HEK293 (cell line): ENCODE measurements around the gene RNF4.

Experiments used
- CTCF ChIA-PET: fragments of 350-600 bp; formaldehyde crosslinking; extraction: SDS; loops from one replicate; lab custom pipeline; 2021; ENCODE audit warnings: antibody characterized with exemption; lab: Yijun Ruan, JAX
- POLR2A ChIA-PET: fragments of 300-600 bp; formaldehyde crosslinking; extraction: SDS; loops from one replicate; lab custom pipeline; 2020; ENCODE audit warnings: antibody characterized with exemption, inconsistent platforms; lab: Yijun Ruan, JAX
- H3K27ac ChIP-seq: fragments of 200-500 bp; sonication (Bioruptor generic); 2 replicates; pipeline ENCODE4 v1.5.1; 2014; ENCODE audit warnings: low read depth, low read length, control low read depth, inconsistent platforms; ENCODE audit errors: extremely low read depth
- H3K36me3 ChIP-seq, 2 experiments: fragments of 200-500 bp in 1 of 2; sonication (Bioruptor generic) in 1 of 2; 1 replicate in 1 of 2; 2 replicates in 1 of 2; pipeline ENCODE4 v1.5.1; 2014 to 2017; ENCODE audit warnings: inconsistent platforms in 2 of 2, low read length in 2 of 2; ENCODE audit not compliant: control insufficient read depth in 2 of 2, insufficient read depth in 1 of 2
- H3K4me1 ChIP-seq: fragments of 200-500 bp; sonication (Bioruptor generic); 2 replicates; pipeline ENCODE4 v1.5.1; 2014; ENCODE audit warnings: mild to moderate bottlenecking, low read length, inconsistent platforms; ENCODE audit not compliant: control insufficient read depth, insufficient read depth
- H3K4me3 ChIP-seq: 2 replicates; pipeline ENCODE4 v1.5.1; 2011; ENCODE audit warnings: low read depth, mild to moderate bottlenecking, control low read depth, low read length, moderate library complexity
- H3K9me3 ChIP-seq: fragments of 200-500 bp; sonication (Bioruptor generic); 2 replicates; pipeline ENCODE4 v1.5.1; 2014; ENCODE audit warnings: low read depth, low read length, inconsistent platforms; ENCODE audit not compliant: control insufficient read depth, insufficient read depth
- GLIS2 ChIP-seq: fragments of 450-650 bp; formaldehyde crosslinking; IDR thresholded peaks from 2 replicates; pipeline ENCODE4 v1.5.1; 2016; ENCODE audit warnings: missing biosample characterization, missing genetic modification characterization
- HOXC10 ChIP-seq: sonication (generic); formaldehyde crosslinking; IDR thresholded peaks from 2 replicates; pipeline ENCODE4 v1.8.1; 2023; ENCODE audit warnings: mild to moderate bottlenecking, missing genetic modification reagents
- KLF10 ChIP-seq: fragments of 450-650 bp; IDR thresholded peaks from 2 replicates; pipeline ENCODE4 v1.5.1; 2018; ENCODE audit warnings: missing biosample characterization, mild to moderate bottlenecking, missing genetic modification characterization
- OSR2 ChIP-seq: fragments of 450-650 bp; formaldehyde crosslinking; IDR thresholded peaks from 2 replicates; pipeline ENCODE4 v1.5.1; 2016; ENCODE audit warnings: missing biosample characterization, missing genetic modification characterization
- ZBTB17 ChIP-seq: fragments of 450-650 bp; formaldehyde crosslinking; IDR thresholded peaks from 2 replicates; pipeline ENCODE4 v1.5.1; 2016; ENCODE audit warnings: missing biosample characterization, missing genetic modification characterization
- ZBTB8A ChIP-seq: fragments of 450-650 bp; formaldehyde crosslinking; IDR thresholded peaks from 2 replicates; pipeline ENCODE4 v1.5.1; 2016; ENCODE audit warnings: missing biosample characterization, missing genetic modification characterization
- ZFP69B ChIP-seq: fragments of 450-650 bp; formaldehyde crosslinking; IDR thresholded peaks from 2 replicates; pipeline ENCODE4 v1.5.1; 2016; ENCODE audit warnings: missing biosample characterization, missing genetic modification characterization
- ZNF324 ChIP-seq: fragments of 450-650 bp; formaldehyde crosslinking; IDR thresholded peaks from 2 replicates; pipeline ENCODE4 v1.5.1; 2016; ENCODE audit warnings: missing biosample characterization, missing genetic modification characterization
- ZNF341 ChIP-seq: fragments of 450-650 bp; formaldehyde crosslinking; IDR thresholded peaks from 2 replicates; pipeline ENCODE4; 2016; ENCODE audit warnings: low read depth, missing biosample characterization, missing genetic modification characterization
- ZNF423 ChIP-seq: fragments of 450-650 bp; formaldehyde crosslinking; IDR thresholded peaks from 2 replicates; pipeline ENCODE4 v1.5.1; 2016; ENCODE audit warnings: missing biosample characterization, missing genetic modification characterization
- ZNF555 ChIP-seq: fragments of 450-650 bp; formaldehyde crosslinking; conservative IDR thresholded peaks from 2 replicates; pipeline ENCODE4 v1.5.1; 2017; ENCODE audit warnings: missing biosample characterization, mild to moderate bottlenecking, missing genetic modification characterization, inconsistent platforms
- ZNF558 ChIP-seq: fragments of 450-650 bp; formaldehyde crosslinking; IDR thresholded peaks from 2 replicates; pipeline ENCODE4 v1.5.1; 2016; ENCODE audit warnings: missing biosample characterization, missing genetic modification characterization
- ZNF791 ChIP-seq: fragments of 450-650 bp; formaldehyde crosslinking; IDR thresholded peaks from 2 replicates; pipeline ENCODE4 v1.5.1; 2016; ENCODE audit warnings: missing biosample characterization, missing genetic modification characterization
- ZSCAN30 ChIP-seq: fragments of 450-650 bp; IDR thresholded peaks from 2 replicates; pipeline ENCODE4 v1.5.1; 2018; ENCODE audit warnings: missing biosample characterization, mild to moderate bottlenecking, missing genetic modification characterization, moderate library complexity
- TF ChIP-seq, protein P1 (sequence below): fragments of 450-650 bp; formaldehyde crosslinking; IDR thresholded peaks from 2 replicates; pipeline ENCODE4 v1.5.1; 2016; ENCODE audit warnings: missing biosample characterization, missing genetic modification characterization
- TF ChIP-seq, protein P2 (sequence below): fragments of 450-650 bp; formaldehyde crosslinking; IDR thresholded peaks from 2 replicates; pipeline ENCODE4 v1.5.1; 2016; ENCODE audit warnings: missing biosample characterization, missing genetic modification characterization, low read depth
- TF ChIP-seq, protein P3 (sequence below): fragments of 450-650 bp; formaldehyde crosslinking; IDR thresholded peaks from 2 replicates; pipeline ENCODE4 v1.5.1; 2016; ENCODE audit warnings: missing biosample characterization, missing genetic modification characterization
- TF ChIP-seq, protein P4 (sequence below): fragments of 450-650 bp; formaldehyde crosslinking; IDR thresholded peaks from 2 replicates; pipeline ENCODE4 v1.5.1; 2016; ENCODE audit warnings: missing biosample characterization, missing genetic modification characterization
- TF ChIP-seq, protein P5 (sequence below): fragments of 450-650 bp; formaldehyde crosslinking; IDR thresholded peaks from 2 replicates; pipeline ENCODE4 v1.5.1; 2016; ENCODE audit warnings: missing biosample characterization, missing genetic modification characterization
- TF ChIP-seq, protein P6 (sequence below): fragments of 450-650 bp; formaldehyde crosslinking; IDR thresholded peaks from 2 replicates; pipeline ENCODE4 v1.5.1; 2016; ENCODE audit warnings: missing biosample characterization, missing genetic modification characterization
- TF ChIP-seq, protein P7 (sequence below): fragments of 450-650 bp; formaldehyde crosslinking; optimal IDR thresholded peaks from 2 replicates; pipeline ENCODE3; 2016; ENCODE audit warnings: missing biosample characterization, mild to moderate bottlenecking, missing genetic modification characterization
- TF ChIP-seq, protein P8 (sequence below): fragments of 450-650 bp; formaldehyde crosslinking; IDR thresholded peaks from 2 replicates; pipeline ENCODE4 v1.5.1; 2016; ENCODE audit warnings: missing biosample characterization, missing genetic modification characterization

The RNF4 gene

DNA sequence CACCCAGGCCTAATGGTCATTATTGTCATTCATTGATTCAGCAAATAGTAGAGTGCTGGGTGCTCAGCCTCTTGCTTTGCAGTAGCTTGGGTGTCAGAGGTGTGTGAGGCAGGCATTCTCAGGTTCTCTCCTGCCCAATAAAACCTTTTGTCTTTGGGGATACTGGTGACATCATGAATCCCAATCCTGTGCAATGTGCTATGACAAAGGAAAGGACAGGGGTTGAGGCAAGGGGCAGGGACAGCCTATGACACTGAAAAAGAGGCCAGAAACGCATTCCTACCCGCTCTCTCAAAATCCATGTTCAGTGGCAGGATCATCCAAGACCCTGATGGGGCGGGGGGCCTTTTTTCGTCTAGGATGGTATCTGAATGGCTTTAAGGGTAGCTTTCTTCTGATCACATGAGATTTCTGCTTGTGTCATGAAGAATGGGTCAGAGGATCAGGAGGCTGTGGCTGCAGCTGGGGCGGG, 66.0 kb downstream of the RNF4 start:
- no peaks in the 10 kb centered on the region for H3K4me1 ChIP-seq
- H3K4me3 ChIP-seq: no peak overlapping the region
- H3K36me3 ChIP-seq: peaks cover 0 to 10% of the 10 kb centered on the region in 2 experiments; a peak in 2 of 3 replicates
- TF ChIP-seq, protein P1, sequence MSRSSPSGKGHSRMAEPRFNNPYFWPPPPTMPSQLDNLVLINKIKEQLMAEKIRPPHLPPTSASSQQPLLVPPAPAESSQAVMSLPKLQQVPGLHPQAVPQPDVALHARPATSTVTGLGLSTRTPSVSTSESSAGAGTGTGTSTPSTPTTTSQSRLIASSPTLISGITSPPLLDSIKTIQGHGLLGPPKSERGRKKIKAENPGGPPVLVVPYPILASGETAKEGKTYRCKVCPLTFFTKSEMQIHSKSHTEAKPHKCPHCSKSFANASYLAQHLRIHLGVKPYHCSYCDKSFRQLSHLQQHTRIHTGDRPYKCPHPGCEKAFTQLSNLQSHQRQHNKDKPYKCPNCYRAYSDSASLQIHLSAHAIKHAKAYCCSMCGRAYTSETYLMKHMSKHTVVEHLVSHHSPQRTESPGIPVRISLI: no peak
- no peak for TF ChIP-seq ZNF558 (tag by site-specific recombination)
- TF ChIP-seq, protein P2, sequence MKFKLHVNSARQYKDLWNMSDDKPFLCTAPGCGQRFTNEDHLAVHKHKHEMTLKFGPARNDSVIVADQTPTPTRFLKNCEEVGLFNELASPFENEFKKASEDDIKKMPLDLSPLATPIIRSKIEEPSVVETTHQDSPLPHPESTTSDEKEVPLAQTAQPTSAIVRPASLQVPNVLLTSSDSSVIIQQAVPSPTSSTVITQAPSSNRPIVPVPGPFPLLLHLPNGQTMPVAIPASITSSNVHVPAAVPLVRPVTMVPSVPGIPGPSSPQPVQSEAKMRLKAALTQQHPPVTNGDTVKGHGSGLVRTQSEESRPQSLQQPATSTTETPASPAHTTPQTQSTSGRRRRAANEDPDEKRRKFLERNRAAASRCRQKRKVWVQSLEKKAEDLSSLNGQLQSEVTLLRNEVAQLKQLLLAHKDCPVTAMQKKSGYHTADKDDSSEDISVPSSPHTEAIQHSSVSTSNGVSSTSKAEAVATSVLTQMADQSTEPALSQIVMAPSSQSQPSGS: 0 out of 2 replicates have a peak, but pooled peaks have one; percentile 40
- TF ChIP-seq, protein P3, sequence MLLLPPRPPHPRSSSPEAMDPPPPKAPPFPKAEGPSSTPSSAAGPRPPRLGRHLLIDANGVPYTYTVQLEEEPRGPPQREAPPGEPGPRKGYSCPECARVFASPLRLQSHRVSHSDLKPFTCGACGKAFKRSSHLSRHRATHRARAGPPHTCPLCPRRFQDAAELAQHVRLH (tag by site-specific recombination): no peak
- no peak for TF ChIP-seq OSR2 (tag by site-specific recombination)
- TF ChIP-seq, protein P4, sequence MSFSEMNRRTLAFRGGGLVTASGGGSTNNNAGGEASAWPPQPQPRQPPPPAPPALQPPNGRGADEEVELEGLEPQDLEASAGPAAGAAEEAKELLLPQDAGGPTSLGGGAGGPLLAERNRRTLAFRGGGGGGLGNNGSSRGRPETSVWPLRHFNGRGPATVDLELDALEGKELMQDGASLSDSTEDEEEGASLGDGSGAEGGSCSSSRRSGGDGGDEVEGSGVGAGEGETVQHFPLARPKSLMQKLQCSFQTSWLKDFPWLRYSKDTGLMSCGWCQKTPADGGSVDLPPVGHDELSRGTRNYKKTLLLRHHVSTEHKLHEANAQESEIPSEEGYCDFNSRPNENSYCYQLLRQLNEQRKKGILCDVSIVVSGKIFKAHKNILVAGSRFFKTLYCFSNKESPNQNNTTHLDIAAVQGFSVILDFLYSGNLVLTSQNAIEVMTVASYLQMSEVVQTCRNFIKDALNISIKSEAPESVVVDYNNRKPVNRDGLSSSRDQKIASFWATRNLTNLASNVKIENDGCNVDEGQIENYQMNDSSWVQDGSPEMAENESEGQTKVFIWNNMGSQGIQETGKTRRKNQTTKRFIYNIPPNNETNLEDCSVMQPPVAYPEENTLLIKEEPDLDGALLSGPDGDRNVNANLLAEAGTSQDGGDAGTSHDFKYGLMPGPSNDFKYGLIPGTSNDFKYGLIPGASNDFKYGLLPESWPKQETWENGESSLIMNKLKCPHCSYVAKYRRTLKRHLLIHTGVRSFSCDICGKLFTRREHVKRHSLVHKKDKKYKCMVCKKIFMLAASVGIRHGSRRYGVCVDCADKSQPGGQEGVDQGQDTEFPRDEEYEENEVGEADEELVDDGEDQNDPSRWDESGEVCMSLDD: no peak
- no peaks in the 10 kb centered on the region for H3K9me3 ChIP-seq
- ChIA-PET CTCF (no interaction called here), POLR2A (no interaction called here)
- H3K27ac ChIP-seq: peak overlapping the region; percentile 81; the same call in 1 of the 2 replicates

DNA sequence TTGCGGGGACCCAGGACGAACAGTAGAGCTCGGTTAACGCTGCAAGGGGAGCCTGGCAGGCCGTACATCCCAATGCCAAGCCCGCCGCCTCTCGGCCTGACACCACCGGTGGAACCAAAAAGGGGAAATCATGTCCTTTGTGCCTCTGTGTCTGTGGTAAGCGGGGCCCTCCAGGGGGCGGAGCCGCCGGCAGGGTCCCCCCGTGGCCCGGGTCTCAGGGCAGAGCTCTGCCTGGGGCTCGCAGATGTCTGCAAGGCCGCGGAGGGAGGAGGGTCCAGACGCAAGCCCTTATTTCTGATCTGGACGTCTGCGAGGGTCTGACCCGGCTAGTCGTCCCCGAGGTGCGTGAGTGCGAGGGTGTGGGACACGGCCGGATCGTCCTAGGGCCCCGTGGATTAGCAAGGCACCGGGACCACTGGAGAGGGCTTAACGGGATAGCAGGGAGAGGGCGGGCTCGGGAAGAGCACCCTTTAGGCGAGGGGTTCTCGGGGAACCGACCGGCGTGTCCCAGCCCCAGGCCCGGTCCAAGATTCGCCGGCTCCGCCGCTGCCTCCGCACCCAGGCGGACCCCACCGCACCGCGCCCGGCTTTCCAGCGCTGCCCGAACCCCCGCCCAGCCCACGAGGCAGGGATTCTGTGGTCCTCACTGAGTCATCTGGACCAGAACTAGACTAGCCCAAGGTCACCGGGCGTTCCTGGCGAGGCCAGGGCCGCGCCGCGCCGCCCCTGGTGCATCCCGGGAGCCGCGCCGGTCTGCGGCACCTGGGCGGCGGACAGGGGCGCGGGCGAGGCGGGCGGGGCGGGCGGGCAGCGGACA, 66.7 kb downstream of the RNF4 start:
- ChIA-PET CTCF (no interaction called here), POLR2A (interaction anchor here (0.6 to 2.0 kb wide), 14 partner anchors 13 to 294 kb away, joined by 3 to 9 read pairs (median 3); partner anchors contain the start of genes HAUS3, POLN and RNF4)
- Histone ChIP-seq H3K27ac (peak overlapping the region; percentile 81), H3K9me3 (no peaks in the 10 kb centered on the region), H3K36me3 (peaks cover 0 to 10% of the 10 kb centered on the region in 2 experiments; a peak in 2 of 3 replicates), H3K4me1 (no peaks in the 10 kb centered on the region), H3K4me3 (peak overlapping the region; percentile 67)
- TF ChIP-seq ZBTB17 (tag by site-specific recombination) (peak; percentile 47), ZNF791 (tag by site-specific recombination) (no peak), ZBTB8A (tag by site-specific recombination) (peak; percentile 6), ZSCAN30 (tag by site-specific recombination) (no peak), ZNF341 (peak; percentile 63), GLIS2 (tag by site-specific recombination) (peak; percentile 45), ZFP69B (tag by site-specific recombination) (peak; percentile 72; the same call in 1 of the 2 replicates), KLF10 (tag by site-specific recombination) (no peak), ZNF423 (no peak), HOXC10 (CRISPR knock-in tag) (no peak), ZNF555 (tag by site-specific recombination) (no peak), ZNF324 (tag by site-specific recombination) (no peak)
- TF ChIP-seq, protein P5, sequence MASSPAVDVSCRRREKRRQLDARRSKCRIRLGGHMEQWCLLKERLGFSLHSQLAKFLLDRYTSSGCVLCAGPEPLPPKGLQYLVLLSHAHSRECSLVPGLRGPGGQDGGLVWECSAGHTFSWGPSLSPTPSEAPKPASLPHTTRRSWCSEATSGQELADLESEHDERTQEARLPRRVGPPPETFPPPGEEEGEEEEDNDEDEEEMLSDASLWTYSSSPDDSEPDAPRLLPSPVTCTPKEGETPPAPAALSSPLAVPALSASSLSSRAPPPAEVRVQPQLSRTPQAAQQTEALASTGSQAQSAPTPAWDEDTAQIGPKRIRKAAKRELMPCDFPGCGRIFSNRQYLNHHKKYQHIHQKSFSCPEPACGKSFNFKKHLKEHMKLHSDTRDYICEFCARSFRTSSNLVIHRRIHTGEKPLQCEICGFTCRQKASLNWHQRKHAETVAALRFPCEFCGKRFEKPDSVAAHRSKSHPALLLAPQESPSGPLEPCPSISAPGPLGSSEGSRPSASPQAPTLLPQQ (tag by site-specific recombination): peak; percentile 69
- TF ChIP-seq, protein P6, sequence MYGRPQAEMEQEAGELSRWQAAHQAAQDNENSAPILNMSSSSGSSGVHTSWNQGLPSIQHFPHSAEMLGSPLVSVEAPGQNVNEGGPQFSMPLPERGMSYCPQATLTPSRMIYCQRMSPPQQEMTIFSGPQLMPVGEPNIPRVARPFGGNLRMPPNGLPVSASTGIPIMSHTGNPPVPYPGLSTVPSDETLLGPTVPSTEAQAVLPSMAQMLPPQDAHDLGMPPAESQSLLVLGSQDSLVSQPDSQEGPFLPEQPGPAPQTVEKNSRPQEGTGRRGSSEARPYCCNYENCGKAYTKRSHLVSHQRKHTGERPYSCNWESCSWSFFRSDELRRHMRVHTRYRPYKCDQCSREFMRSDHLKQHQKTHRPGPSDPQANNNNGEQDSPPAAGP (tag by site-specific recombination): peak; percentile 54; the same call in 1 of the 2 replicates
- TF ChIP-seq, protein P7, sequence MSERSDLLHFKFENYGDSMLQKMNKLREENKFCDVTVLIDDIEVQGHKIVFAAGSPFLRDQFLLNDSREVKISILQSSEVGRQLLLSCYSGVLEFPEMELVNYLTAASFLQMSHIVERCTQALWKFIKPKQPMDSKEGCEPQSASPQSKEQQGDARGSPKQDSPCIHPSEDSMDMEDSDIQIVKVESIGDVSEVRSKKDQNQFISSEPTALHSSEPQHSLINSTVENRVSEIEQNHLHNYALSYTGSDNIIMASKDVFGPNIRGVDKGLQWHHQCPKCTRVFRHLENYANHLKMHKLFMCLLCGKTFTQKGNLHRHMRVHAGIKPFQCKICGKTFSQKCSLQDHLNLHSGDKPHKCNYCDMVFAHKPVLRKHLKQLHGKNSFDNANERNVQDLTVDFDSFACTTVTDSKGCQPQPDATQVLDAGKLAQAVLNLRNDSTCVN (tag by site-specific recombination): peak; percentile 43
- TF ChIP-seq, protein P8, sequence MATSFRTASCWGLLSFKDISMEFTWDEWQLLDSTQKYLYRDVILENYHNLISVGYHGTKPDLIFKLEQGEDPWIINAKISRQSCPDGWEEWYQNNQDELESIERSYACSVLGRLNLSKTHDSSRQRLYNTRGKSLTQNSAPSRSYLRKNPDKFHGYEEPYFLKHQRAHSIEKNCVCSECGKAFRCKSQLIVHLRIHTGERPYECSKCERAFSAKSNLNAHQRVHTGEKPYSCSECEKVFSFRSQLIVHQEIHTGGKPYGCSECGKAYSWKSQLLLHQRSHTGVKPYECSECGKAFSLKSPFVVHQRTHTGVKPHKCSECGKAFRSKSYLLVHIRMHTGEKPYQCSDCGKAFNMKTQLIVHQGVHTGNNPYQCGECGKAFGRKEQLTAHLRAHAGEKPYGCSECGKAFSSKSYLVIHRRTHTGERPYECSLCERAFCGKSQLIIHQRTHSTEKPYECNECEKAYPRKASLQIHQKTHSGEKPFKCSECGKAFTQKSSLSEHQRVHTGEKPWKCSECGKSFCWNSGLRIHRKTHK (tag by site-specific recombination): no peak
